ENCODE measurements around the gene DOCK2.
"Not testable (repeated sequence)": the region's sequence is repeated elsewhere in the genome, so short reads cannot be mapped to it uniquely, and the experiment has no call there.

DOCK2 gene

DNA sequence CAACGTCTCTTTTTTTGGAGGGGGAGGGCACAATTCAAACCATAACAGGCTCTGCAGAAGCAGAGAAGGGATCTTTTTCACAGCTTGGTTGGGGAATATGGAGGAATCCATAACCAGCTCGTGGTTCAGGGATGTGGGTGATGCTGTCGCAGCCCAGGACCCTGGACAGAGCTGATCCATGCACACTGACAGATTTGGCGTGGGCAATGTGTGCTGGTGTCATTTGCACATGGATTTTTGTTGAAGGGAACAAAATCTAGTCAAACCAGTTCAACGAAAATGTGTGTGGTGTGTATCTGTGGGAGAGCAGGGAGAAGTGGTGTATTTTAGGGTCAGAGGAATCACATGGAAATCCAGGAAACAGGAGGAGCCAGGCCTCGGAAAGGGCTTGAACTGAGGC, 4.2 kb downstream of the DOCK2 start:
- no peak for DNase-seq (ENCODE audit: low spot score)

DNA sequence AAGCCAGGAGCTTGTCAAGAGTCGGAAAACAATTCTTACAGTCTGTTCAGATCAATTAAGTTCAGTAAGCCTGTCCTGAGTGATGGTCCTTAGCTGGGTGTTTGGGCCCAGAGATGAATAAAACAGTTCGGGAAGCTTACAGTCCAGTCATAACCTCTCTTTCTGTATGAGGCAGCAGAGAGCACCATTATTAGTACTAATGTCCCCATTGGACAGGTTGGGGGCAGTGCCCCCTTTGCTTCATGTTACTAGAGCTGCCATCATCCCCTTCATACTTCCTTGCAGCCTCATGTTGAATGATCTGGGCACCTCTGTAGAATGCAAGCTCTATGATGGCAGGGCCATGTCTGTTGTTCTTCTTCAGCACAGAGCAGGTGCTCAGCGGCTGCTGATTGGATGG, 9.8 kb downstream of the DOCK2 start:
- no peak for DNase-seq (ENCODE audit: low spot score)

DNA sequence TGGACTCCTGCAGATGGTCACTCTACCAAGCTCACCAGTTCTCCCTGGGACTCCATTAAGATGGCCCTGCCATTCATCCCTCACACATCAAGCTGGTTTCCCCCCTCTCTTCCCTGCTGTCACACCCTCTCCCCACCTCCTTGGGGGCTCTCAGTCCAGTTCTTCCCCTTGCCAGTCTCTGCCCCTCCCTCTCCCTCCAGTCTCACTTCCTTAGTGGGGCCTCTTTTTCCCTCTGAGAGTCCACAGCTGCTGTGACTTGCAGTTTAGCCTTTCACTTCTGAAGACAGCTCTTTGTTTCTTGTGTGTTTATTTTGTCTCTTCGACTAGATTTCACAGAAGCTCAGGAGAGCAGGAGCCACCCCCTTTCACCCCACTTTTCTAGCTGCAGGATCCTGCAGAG, 10.5 kb downstream of the DOCK2 start:
- DNase-seq (ENCODE audit: low spot score) = no peak

DNA sequence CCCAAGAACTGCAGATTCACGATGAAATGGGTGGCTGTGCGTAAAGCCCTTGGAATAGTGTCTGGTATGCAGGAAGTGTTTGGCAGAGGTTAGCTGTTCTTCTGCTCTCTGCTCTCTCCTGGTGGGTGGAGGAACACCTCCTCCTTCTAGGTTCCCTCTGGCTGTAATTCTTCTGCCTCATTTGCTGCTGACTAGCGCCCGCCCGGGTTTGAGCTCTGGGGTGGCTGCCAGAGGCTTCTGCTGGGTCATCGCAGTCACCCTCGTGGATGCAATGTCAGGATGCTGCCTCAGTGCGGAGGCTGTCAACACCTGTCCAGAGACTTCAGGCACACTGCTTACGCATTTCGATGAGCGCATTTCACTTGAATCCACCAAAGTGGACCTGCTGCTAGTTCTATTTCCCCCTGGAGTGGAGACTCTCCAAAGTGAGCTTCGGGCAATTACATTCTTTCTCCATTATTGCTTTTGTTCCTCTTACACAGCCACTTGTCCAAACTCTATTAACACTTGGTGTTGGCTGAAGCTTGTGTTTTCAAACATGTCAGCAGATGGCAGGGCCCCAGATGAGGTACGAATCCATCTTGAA, 11.7 kb downstream of the DOCK2 start:
- no peak for DNase-seq (ENCODE audit: low spot score)

DNA sequence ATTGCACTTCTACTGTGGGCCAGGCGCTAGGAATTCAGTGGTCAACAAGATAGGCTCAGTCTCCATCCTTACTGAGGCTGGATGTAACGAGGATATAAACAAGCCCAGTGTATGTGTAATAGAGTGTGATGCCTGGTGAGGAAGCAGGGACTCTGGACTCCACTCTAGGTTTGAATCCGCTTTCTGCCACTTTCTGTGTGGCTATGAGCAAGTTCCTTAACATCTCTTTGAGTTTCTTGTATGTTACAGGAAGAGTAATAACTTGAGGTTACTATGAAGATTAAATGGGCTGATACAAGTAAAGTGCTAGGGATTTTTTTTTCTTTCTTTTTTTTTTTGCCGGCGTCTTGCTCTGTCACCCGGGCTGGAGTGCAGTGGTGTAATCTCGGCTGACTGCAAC, 12.4 kb downstream of the DOCK2 start:
- DNase-seq (ENCODE audit: low spot score) = no peak

DNA sequence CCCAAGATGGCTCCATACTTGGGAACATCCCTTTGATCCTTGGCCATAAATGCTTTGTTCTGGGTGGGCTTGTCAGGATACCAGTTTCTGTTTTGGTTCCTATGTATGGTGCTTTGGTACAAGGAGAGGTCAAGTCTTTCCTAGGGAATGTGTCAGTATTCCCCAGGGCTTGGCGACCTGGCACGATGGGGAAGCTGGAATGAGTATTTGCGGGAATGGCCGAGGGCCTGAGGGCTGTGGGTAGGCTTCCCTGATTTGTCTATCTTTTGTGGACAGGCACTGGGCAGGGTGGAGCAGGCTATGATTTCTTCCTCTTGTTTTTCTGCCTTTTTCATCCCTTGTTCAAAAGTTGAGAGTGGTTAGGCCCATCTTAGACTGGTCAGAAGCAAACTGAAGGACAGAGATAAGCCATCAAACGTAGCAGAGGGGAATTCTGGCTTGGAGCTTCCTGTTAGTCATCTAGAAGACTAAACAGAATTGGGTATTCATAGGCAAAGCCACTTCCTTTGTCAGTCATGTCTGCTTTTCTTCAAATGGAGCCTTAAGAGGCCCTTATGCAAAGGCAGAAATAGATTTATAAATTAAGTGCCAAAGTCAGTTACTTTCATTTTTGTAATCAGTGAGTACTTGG, 13.7 kb downstream of the DOCK2 start:
- no peak for DNase-seq (ENCODE audit: low spot score)

DNA sequence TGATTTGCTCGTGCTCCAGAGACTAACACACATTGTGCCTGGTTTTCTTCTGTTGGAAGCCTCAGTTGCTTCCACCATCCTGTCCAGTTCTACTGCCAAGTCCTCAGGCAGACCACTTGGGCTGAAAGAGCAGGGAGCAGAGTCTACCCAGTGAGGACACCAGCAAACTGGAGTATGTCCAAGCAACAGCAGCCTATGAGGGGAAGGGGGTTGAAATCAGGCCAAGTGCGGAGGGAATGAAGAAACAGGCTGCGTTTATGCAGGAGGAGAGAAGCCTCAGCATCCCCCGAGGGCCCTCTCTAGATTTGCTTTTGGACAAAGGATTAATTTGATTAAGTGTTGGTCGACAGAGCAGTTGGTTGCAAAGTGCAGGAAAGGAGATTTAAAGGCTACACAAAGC, 14.5 kb downstream of the DOCK2 start:
- no peak for DNase-seq (ENCODE audit: low spot score)

DNA sequence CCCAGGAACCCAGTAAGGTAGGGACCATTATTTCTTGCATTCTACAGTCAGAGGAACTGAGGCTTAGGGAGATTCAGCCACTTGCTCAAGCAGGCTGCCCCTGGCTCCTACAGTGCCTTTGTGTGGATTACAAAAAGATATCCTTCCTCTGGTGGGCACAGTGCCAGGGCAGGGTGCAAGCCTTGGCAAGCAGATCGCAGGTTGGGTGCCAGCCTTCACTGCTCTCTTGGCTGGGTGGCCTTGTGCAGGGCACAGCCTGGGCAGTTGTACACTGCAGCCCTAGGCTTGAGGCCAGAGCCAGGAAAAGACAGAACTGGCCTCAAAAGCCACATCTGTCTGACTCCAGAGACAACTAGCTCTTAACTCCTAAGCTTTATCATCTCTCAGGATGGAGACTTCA, 15.0 kb downstream of the DOCK2 start:
- DNase-seq (ENCODE audit: low spot score) = no peak

DNA sequence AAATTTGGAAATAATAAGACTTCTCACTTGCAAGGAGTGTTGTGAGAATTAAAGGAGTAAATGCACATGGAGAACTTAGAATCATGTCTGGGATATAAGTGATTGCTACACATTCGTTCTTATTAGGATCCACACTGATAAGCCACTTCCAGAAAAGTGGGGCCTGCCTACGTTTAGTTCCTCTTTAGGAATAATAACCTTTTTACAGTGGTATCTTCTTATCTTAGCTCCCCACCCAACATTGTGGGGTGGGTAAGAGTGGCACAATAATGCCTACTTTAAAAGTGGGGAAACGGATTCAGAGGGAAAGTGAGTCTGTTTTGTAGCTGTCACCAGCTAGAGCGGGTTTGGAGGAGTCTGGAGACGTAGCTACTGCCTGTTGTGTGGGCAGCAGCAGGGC, 16.0 kb downstream of the DOCK2 start:
- no peak for DNase-seq (ENCODE audit: low spot score)

DNA sequence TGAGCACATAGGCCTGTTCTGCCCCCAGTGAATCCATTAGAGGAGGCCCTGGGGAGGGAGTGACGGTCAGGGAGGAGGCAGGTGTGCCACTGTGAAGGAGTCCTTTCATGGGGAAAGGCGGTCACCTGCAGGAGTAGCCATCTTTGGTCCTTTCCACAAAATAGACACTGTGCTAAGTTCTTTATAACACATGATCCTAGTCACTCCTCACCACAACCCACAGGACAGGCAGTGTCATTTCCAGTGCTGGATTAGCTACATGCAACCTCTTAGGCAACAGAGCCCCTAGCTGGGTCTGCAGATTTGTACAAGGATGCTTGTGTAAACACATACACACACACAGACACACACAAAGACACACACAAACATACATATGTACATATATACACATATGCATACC, 18.3 kb downstream of the DOCK2 start:
- DNase-seq (ENCODE audit: low spot score) = no peak

DNA sequence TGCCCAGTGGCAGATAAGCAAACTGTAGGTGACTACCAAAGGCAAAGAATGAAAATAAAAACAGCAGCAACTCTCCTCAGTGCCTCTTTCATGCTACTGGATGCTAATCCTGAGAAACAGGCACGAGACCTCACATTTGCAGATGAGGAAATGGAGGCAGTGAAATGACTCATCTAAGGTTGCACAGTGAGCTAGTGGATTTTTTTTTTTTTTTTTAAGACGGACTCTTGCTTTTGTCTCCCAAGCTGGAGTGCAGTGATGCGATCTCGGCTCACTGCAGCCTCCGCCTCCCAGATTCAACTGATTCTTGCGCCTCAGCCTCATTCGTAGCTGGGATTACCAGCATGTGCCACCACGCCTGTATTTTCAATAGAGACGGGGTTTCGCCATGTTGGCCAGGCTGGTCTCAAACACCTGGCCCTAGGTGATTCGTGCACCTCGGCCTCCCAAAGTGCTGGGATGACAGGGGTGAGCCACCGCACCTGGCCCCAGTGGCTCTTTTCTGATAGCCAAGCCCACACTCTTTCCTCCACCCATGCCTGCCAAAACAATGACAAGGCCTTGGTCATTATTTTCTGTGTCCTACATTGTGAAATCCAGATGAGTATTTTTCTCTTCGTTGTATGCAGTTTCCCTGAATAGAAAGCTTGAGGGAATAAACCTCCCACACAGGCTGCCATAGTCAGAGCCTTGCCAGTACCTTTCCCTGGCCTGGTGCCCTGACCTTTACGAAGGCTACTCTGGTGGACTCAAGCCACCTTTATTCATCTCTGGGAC, 19.2 kb downstream of the DOCK2 start:
- DNase-seq (ENCODE audit: low spot score) = no peak

DNA sequence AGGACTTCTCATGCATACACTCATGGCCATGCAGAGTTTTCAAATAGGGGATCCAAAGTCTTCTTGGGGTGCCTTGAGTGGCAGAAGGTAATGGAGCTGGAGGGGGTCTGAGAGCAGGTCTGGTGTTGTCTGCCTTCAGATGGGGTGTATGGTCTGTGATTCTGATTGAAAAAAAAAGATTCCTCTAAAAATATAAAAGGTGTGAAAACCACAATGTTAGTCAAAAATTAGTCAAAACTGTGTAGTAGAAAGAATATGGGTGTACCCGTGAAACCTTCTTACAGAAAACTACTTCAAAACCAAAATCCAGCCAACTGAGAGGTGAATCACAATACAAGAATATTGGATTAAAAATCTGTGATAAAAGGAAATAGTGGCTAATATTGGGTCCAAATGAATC, 20.1 kb downstream of the DOCK2 start:
- DNase-seq (ENCODE audit: low spot score) = no peak

DNA sequence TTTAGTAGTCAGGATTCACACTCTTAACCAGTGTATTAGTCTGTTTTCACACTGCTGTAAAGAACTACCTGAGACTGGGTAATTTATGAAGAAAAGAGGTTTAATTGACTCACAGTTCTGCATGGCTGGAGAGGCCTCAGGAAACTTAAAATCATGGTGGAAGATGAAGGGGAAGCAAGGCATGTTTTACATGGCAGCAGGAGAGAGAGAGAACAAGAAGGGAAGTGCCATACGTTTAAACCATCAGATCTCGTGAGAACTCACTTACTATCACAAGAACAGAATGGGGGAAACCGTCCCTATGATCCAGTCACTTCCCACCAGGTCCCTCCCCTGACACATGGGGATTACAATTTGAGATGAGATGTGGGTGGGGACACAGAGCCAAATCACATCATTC, 25.4 kb downstream of the DOCK2 start:
- DNase-seq (ENCODE audit: low spot score) = not testable (repeated sequence)

DNA sequence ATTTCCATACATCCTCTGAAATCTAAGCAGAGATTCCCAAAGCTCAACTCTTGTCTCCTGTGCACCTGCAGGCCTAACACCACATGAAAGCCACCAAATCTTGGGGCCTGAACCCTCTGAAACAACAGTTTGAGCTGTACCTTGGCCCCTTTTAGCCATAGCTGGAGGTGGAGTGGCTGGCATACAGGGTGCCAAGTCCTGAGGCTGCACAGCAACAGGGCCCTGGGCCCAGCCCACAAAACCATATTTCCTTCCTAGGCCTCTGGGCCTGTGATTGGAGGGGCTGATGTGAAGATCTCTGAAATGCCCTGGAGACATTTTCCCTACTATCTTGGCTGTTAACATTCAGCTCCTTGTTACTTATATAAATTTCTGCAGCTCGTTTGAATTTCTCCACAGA, 26.5 kb downstream of the DOCK2 start:
- DNase-seq (ENCODE audit: low spot score) = no peak

DNA sequence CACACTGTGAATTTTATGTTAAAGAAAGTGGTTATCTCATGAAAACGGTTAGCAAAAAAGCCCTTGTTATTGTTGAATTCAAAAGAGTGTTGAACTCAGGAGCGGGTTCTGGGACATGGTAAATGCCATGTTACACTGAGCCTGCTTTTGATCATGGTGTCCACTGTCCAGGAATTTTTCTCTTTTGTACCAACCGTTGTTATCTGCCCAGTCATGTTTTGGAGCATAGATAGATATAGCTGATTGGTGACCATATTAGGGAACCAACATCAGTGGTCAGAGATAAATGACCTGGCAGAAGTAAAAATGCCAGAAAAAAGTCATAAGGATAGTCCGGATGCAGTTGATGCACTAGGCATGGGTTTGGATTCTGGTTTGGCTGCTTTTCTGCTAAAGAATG, 29.3 kb downstream of the DOCK2 start:
- no peak for DNase-seq (ENCODE audit: low spot score)

DNA sequence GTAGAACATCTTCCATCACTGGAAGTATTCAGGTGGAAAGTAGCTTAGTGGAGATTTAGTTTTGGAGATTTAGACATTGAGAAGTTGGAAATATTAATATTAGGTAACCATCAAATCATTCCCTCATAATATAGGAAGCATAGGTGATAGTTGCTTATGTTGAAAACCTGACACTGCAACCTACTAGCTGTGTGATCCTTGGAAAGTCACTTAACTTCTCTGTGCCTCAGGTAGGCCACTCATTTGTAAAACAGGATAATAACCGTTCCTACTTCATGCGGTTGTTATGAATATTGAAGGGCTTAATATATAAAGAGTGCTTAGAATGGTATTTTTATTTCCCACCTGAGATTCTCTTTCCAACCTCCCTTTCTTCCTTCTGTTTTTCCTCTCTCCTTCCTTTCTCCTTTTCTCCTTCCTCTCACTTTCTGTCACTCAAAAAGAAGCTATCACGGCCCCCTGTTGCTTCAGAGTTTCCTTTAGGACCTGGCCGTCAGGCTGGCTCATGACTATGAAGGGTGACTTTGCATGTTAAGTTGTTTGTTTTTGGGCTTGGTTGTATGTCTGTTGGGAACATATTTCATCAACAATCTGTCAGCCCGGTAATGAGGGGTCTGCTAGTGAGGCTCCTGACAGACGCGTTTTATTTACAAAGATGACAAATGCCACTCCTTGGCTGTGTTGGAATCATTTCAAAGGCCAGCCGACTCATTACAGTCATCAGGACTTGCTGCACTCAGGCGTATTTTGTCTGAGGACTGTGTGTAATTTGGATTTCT, 31.0 kb downstream of the DOCK2 start:
- no peak for DNase-seq (ENCODE audit: low spot score)

DNA sequence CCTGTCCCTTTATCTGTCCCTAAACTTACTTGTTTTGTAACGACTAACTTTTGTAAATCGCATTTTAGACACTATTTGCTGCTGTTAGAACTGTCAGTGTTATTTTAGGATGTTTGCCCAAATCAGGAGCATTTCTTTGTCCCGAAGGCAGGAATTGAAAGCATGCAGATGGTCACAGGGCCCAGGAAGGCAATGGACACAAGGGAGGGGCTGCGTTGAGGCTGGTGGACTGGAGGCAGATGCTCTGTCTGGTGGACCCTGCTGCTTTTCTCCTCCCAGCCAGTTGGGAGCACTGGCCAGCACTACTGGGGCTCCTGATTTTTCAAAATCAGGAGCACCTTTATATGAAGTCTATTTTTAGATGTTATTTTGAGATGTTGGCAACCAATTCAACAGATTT, 31.7 kb downstream of the DOCK2 start:
- no peak for DNase-seq (ENCODE audit: low spot score)

DNA sequence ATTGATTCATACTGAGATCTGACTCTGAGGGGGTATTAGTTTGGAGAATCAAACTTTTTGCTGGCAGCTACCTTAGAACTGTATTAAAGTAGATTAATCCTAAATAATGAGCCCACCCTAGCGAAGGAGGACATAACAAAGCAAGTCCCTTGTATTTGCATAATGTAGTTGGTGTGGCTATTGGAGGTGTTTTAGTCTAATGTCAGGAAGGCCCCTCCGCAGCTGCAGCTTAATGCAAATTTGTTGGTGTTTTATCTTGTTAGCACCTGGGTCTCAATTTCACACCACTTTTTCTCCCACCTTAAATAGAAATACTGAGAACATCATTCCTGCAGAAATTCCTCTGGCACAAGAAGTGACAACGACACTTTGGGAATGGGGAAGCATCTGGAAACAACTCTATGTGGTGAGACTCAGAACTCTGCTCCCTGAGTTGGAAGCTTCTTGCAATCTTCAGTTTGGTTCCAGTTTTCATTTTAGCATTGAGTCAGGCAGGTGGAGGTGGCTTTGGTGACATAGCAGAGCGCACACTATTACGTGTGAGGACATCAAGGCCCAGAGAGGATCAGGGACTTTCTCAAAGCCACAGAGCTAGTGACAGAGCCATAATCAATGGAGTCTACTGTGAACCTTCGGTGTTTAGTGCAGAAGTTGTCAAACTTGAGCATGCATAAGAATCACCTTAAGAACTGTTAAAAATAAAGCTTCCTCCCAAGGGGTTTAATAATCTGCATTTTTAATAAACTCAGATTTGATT, 33.9 kb downstream of the DOCK2 start:
- DNase-seq (ENCODE audit: low spot score) = no peak

DNA sequence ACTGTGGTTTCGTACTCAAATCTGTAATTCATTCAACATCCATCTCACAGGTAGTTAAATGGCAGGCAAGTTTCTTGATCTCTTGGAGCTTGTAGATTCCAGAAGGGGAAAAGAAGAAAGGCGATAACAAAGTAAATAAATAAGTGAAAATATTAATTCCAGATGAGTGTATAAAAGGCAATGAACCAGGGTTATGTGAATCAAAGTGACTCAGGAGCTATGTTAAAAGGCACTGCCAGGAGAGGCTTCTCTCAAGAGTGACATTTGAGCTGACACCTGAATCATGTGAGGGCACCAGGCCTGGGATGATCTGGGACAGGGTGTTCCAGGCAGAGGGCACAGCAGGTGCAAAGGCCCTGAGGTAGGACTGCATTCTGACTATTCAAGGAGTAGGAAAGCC, 45.0 kb downstream of the DOCK2 start:
- no peak for DNase-seq (ENCODE audit: low spot score)

DNA sequence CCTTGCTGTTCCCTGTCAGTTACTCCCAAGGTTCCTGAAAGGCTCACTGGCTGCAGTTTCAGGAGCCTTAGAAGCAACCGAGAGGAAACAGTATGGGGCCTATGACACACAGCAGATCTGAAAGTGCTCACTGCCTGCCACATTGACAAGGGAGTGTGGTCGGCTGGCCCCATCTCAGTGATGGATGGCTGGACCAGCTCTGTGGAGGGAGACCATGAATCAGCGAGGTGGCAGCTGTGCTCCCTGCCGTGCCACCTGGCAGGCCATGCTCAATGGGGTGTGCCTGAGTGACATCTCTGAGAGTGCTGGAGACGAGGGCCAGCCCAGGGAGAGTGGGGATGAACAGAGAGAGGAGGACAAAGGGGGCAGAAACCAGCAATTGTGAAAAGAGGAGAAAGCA, 49.1 kb downstream of the DOCK2 start:
- DNase-seq (ENCODE audit: low spot score) = no peak

DNA sequence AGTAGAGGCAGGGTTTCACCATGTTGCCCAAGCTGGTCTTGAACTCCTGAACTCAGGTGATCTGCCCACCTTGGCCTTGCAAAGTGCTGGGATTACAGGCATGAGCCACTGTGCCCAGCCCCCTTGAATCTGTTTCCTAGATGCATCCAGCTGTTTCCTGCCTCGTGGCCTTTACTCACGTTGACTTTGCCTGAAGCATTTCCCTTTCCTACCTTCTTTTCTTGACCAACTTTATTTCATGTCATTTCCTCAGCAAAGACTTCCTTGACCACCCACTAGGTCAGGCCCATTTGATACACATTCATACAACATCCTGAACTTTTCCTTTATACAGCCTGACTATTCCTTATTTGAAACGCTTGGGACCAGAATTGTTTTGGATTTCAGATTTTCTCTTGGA, 51.0 kb downstream of the DOCK2 start:
- DNase-seq (ENCODE audit: low spot score) = no peak

DNA sequence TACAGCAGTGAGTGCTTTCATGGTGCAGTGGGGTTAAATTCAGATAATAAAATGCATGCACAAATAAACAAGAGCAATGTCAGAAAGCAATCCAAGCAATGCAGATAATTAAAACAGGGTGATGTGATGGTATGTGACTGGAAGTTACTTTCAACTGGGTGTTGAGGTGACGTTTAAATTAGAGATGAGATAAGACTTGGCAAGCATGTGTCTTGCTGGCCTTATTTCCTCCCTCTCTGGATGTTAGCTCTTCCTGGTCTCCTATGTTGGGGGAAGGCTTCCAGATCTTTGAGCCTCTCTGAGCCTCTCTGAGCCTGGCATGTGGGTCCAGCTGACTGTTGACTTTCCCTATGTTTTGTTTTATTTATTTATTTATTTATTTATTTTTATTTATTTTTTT, 54.4 kb downstream of the DOCK2 start:
- DNase-seq (ENCODE audit: low spot score) = no peak
